Ascending aorta (tissue), 2 donors: ENCODE data around the gene CAPN9. TPM values are rescaled to one million over a fixed set of nuclear protein-coding genes. Genes with fewer than 3 reads are reported as not detected.

Experiments used
- DNase-seq, 2 donors: peaks; one replicate each; pipeline ENCODE4 v3.0.0-alpha.2; 2019; ENCODE audit warnings: low spot score in 2 of 2
- H3K27ac ChIP-seq, 2 donors: fragments of 200-600 bp; sonication (generic); one replicate each; pipeline ENCODE4 v1.5.1; 2016 to 2017; ENCODE audit warnings: mild to moderate bottlenecking in 1 of 2
- H3K27me3 ChIP-seq: fragments of 200-600 bp; sonication (generic); one replicate; pipeline ENCODE4 v1.5.1; 2017
- H3K36me3 ChIP-seq, 2 donors: fragments of 200-600 bp; sonication (generic); one replicate each; pipeline ENCODE4 v1.5.1; 2016
- H3K4me1 ChIP-seq, 2 donors: fragments of 200-600 bp; sonication (generic); one replicate each; pipeline ENCODE4 v1.5.1; 2016 to 2017; ENCODE audit warnings: mild to moderate bottlenecking in 1 of 2
- H3K4me3 ChIP-seq, 2 donors: fragments of 200-600 bp; sonication (generic); one replicate each; pipeline ENCODE4 v1.5.1; 2016 to 2017; ENCODE audit warnings: mild to moderate bottlenecking in 1 of 2
- H3K9me3 ChIP-seq, 2 donors: fragments of 200-600 bp; sonication (generic); one replicate each; pipeline ENCODE4 v1.5.1; 2016
- intact Hi-C: fragments of 100-400 bp; cut with DNase I; formaldehyde crosslinking; loops from one replicate; pipeline ENCODE4 v1.15.1; 2023
- total RNA-seq: library from RNA; depleted of rRNA; stranded (reverse); fragments of >200 nt; gene quantifications from one replicate; pipeline ENCODE4 v1.1.0, GENCODE V29; 2016
- TF ChIP-seq, protein P1 (sequence below), 3 experiments: fragments of 200-600 bp in 2 of 3; fragments of 450-650 bp in 1 of 3; sonication (generic) in 2 of 3; IDR thresholded peaks; one replicate each; pipeline ENCODE4 v1.5.1; 2016 to 2019; ENCODE audit warnings: antibody characterized with exemption in 3 of 3, mild to moderate bottlenecking in 1 of 3, moderate library complexity in 1 of 3

CAPN9 gene
- total RNA-seq, 1 donor from 2014 or later, result not detected

GRCh38 chr1:230752407-230752806 lies 5.2 kb downstream of the CAPN9 start:
- Histone ChIP-seq H3K27me3 (no peaks in the 10 kb centered on the region), H3K4me1 (no peaks in the 10 kb centered on the region), H3K4me3 (no peak overlapping the region), H3K9me3 (no peaks in the 10 kb centered on the region), H3K27ac (no peak overlapping the region), H3K36me3 (no peaks in the 10 kb centered on the region)
- TF ChIP-seq, protein P1, sequence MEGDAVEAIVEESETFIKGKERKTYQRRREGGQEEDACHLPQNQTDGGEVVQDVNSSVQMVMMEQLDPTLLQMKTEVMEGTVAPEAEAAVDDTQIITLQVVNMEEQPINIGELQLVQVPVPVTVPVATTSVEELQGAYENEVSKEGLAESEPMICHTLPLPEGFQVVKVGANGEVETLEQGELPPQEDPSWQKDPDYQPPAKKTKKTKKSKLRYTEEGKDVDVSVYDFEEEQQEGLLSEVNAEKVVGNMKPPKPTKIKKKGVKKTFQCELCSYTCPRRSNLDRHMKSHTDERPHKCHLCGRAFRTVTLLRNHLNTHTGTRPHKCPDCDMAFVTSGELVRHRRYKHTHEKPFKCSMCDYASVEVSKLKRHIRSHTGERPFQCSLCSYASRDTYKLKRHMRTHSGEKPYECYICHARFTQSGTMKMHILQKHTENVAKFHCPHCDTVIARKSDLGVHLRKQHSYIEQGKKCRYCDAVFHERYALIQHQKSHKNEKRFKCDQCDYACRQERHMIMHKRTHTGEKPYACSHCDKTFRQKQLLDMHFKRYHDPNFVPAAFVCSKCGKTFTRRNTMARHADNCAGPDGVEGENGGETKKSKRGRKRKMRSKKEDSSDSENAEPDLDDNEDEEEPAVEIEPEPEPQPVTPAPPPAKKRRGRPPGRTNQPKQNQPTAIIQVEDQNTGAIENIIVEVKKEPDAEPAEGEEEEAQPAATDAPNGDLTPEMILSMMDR (IDR thresholded peaks at IDR 0.05), result no peak
- intact Hi-C loops, result no loop called here
- no peak for DNase-seq

DNA sequence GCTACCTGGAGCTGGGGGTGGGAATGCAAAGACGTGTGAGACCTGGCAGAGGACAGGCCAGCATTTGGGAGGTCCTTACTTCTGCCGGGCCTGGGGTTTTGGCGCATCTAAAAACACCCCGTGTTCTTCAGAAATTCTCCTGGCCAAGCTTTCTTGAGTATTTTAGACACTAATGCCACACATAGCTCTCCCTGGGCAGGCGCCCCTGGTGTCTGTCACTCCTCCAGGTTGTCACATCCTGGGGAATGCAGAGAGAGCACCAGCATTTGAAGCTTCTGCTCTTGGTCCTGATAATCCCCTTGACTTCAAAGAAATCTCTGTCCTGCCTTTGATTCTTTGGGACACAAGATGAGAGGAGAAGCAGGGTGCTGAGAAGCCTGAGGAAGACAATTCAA lies 6.0 kb downstream of the CAPN9 start:
- Histone ChIP-seq H3K4me1 (no peaks in the 10 kb centered on the region), H3K4me3 (no peak overlapping the region), H3K27me3 (no peaks in the 10 kb centered on the region), H3K27ac (no peak overlapping the region), H3K36me3 (no peaks in the 10 kb centered on the region), H3K9me3 (no peaks in the 10 kb centered on the region)
- intact Hi-C loops, result no loop called here
- no peak for DNase-seq
- TF ChIP-seq, protein P1 (IDR thresholded peaks at IDR 0.05), result no peak

- H3K4me1 ChIP-seq, result no peaks in the 10 kb centered on the region
- TF ChIP-seq, protein P1 (IDR thresholded peaks at IDR 0.05), result no peak
- H3K4me3 ChIP-seq, result no peak overlapping the region
- intact Hi-C loops, result no loop called here
- H3K9me3 ChIP-seq, result no peaks in the 10 kb centered on the region
- H3K36me3 ChIP-seq, result no peaks in the 10 kb centered on the region
- DNase-seq, result no peak
- no peak overlapping the region for H3K27ac ChIP-seq
- no peaks in the 10 kb centered on the region for H3K27me3 ChIP-seq
These were observed 6.5 kb downstream of the CAPN9 start for GRCh38 chr1:230753586-230754251.

DNA sequence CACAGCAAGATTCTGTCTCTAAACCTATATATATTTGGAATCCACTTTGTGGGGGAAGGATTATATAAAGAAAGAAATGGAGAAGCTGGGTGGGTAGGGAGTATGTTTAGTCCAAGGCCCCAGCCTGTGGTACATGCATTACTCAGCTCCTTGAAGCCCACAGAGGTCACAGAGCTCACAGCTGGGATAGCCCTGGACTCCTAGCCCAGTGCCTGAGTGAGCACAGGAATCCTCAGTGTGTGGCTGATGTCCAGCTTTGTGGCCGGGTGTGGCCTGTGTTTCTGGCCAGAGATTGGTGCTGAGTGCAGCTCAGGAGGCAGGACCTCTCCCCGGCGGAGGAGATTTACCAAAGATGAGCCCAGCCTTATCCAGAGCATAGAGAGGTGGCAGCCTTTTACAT lies 7.6 kb downstream of the CAPN9 start:
- Histone ChIP-seq H3K9me3 (no peaks in the 10 kb centered on the region), H3K27me3 (no peaks in the 10 kb centered on the region), H3K27ac (no peak overlapping the region), H3K4me1 (no peaks in the 10 kb centered on the region), H3K4me3 (no peak overlapping the region), H3K36me3 (no peaks in the 10 kb centered on the region)
- intact Hi-C loops, result no loop called here
- TF ChIP-seq, protein P1 (IDR thresholded peaks at IDR 0.05), result no peak
- DNase-seq, result no peak

DNA sequence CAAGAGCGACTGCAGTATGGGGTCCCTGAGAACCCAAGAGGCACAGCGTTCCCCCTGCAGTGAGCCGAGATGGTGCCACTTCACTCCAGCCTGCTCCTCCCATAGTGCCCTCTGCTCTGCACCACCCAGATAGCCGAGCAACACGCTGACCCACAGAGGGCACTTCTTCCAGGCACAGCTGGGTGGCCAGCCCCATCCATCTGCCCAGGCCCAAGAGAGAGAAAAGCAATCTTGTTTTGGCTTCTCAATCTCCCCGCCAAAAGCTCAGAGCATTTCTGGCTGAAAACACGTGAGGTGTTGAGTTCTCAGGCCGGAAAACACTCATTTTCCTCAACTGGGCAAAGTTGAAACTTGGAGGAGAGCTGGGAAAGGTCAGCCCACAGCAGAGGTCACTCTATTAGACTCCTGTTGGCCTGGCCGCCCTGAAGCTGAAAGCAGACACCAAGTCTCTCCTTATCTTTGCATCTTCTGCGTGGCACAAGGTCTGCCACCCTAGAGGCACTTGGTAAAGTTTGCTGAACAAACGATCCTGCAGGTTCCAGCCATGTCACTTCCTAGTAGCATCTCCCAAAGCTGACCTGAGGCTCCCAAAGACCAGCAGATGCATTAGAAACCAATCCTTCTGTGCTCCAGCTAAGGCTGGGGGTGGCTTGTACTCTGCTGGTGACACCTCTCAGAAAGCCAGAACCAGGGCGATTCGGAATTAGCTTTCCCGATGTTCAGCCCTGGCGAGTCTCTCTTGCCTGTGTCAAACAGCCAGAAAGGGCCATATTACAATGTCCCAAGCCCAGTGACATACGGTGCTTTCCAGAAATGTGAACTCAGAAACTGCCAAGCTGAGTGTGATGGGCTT lies 10.9 kb downstream of the CAPN9 start:
- no peak for DNase-seq
- Histone ChIP-seq H3K27me3 (no peaks in the 10 kb centered on the region), H3K9me3 (no peaks in the 10 kb centered on the region), H3K4me1 (no peaks in the 10 kb centered on the region), H3K4me3 (no peak overlapping the region), H3K27ac (no peak overlapping the region), H3K36me3 (no peaks in the 10 kb centered on the region)
- intact Hi-C loops, result no loop called here
- TF ChIP-seq, protein P1 (IDR thresholded peaks at IDR 0.05), result no peak
